Stomach (tissue), 4 donors: ENCODE data around the gene FBXO34.

Experiments used
- POLR2A ChIP-seq, 4 donors: fragments of 450-650 bp; IDR thresholded peaks; one replicate each; pipeline ENCODE4 v1.6.1; 2016; ENCODE audit warnings: antibody characterized with exemption in 4 of 4, control low read depth in 2 of 4, mild to moderate bottlenecking in 1 of 4, moderate library complexity in 1 of 4
- TF ChIP-seq, protein P1 (sequence below), 7 experiments: fragments of 450-650 bp in 4 of 7; fragments of 200-600 bp in 3 of 7; sonication (generic) in 3 of 7; IDR thresholded peaks; one replicate each; pipeline ENCODE4 v1.5.1; 2016 to 2019; ENCODE audit warnings: antibody characterized with exemption in 7 of 7, control low read depth in 2 of 7, mild to moderate bottlenecking in 1 of 7

DNA sequence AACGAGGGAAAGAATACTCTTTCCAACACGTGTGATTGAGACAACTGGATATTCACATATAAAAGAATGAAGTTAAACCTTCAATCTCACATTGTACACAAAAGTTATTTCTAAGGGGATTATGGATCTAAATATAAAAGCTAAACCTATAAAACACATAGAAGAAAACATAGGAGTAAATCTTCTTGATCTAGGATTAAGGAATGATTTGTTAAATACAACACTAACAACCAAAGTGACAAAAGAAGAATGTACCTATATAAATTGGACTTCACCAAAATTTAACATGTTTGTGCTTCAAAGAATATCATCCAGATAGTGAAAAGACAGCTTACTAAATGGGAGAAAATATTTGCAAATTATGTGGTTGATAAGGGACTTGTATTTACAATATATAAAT is 43.0 kb upstream of the FBXO34 start:
- TF ChIP-seq, protein P1, sequence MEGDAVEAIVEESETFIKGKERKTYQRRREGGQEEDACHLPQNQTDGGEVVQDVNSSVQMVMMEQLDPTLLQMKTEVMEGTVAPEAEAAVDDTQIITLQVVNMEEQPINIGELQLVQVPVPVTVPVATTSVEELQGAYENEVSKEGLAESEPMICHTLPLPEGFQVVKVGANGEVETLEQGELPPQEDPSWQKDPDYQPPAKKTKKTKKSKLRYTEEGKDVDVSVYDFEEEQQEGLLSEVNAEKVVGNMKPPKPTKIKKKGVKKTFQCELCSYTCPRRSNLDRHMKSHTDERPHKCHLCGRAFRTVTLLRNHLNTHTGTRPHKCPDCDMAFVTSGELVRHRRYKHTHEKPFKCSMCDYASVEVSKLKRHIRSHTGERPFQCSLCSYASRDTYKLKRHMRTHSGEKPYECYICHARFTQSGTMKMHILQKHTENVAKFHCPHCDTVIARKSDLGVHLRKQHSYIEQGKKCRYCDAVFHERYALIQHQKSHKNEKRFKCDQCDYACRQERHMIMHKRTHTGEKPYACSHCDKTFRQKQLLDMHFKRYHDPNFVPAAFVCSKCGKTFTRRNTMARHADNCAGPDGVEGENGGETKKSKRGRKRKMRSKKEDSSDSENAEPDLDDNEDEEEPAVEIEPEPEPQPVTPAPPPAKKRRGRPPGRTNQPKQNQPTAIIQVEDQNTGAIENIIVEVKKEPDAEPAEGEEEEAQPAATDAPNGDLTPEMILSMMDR (IDR thresholded peaks at IDR 0.05): no peak
- TF ChIP-seq POLR2A (IDR thresholded peaks at IDR 0.05): no peak
